AG04450 (cell line): ENCODE results near the gene EIF5A. TPM values are rescaled to one million over a fixed set of nuclear protein-coding genes. Genes with fewer than 3 reads are reported as not detected.

Experiments
- CTCF ChIA-PET: fragments of 300-600, 350-600 bp; formaldehyde crosslinking; extraction: SDS; loops from one replicate; lab custom pipeline; 2022; ENCODE audit warnings: antibody characterized with exemption, inconsistent platforms; lab: Charles Lee
- POLR2A ChIA-PET: fragments of 350-600 bp; formaldehyde crosslinking; extraction: SDS; loops from one replicate; lab custom pipeline; 2021; ENCODE audit warnings: antibody characterized with exemption, inconsistent platforms; lab: Yijun Ruan, JAX
- DNase-seq: peaks from one replicate; pipeline ENCODE4 v3.0.0-alpha.2; 2011; ENCODE audit warnings: low read depth, low spot score
- H3K27ac ChIP-seq: one replicate; pipeline ENCODE4 v1.5.1; 2012; ENCODE audit warnings: low read depth, low read length, control low read depth
- H3K27me3 ChIP-seq: one replicate; pipeline ENCODE4 v1.6.0; 2012; ENCODE audit warnings: low read length; ENCODE audit not compliant: control insufficient read depth, insufficient read depth
- H3K4me3 ChIP-seq: 2 replicates; pipeline ENCODE4 v1.5.1; 2011; ENCODE audit warnings: mild to moderate bottlenecking, low read depth, low read length, control low read depth
- H3K9me3 ChIP-seq: 2 replicates; pipeline ENCODE4 v1.5.1; 2012; ENCODE audit warnings: low read length; ENCODE audit not compliant: control insufficient read depth, insufficient read depth
- CTCF ChIP-seq: IDR thresholded peaks from 2 replicates; pipeline ENCODE4 v1.5.1; 2011; ENCODE audit warnings: low read depth, low read length, control low read depth, inconsistent platforms
- polyA plus RNA-seq: library from polyadenylated mRNA; depleted of rRNA; stranded (reverse); fragments of >200 nt; gene quantifications from 2 replicates; pipeline ENCODE4 v1.2.3, GENCODE V29; 2011

EIF5A gene
- polyA plus RNA-seq, 1 experiment: 466 TPM

DNA sequence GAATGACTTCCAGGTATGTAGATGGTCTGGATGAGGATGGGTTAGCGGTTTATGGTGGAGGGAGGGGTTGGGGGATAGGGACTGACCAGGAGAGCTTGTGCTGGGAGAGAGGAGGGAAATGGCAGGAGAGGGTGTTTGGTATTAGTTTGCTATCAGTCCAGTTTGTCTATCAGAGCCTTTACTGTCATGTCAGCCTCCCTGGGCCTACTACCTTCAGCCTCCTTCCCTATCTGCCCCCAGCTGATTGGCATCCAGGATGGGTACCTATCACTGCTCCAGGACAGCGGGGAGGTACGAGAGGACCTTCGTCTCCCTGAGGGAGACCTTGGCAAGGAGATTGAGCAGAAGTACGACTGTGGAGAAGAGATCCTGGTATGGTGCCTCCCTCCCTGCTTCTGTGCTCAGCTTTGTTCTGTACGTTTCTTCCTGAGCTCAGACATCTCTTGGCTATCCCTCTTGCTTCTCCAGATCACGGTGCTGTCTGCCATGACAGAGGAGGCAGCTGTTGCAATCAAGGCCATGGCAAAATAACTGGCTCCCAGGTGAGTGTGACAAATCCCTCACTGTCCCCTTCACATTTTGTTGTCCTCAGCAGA lies 3.8 kb downstream of the EIF5A start:
- Histone ChIP-seq H3K9me3 (peaks cover 6% of the 10 kb centered on the region; the same call in 1 of the 2 replicates), H3K27ac (no peak overlapping the region), H3K27me3 (no peaks in the 10 kb centered on the region), H3K4me3 (no peak overlapping the region)
- DNase-seq: no peak
- POLR2A ChIA-PET: interaction anchor here (0.6 kb wide), 1 partner anchor 50 kb away, joined by 4 read pairs; no protein-coding TSS in a partner anchor
- no peak for TF ChIP-seq CTCF
- CTCF ChIA-PET: interaction anchor here (1.6 kb wide), 1 partner anchor 14 kb away, joined by 4 read pairs; no protein-coding TSS in a partner anchor

DNA sequence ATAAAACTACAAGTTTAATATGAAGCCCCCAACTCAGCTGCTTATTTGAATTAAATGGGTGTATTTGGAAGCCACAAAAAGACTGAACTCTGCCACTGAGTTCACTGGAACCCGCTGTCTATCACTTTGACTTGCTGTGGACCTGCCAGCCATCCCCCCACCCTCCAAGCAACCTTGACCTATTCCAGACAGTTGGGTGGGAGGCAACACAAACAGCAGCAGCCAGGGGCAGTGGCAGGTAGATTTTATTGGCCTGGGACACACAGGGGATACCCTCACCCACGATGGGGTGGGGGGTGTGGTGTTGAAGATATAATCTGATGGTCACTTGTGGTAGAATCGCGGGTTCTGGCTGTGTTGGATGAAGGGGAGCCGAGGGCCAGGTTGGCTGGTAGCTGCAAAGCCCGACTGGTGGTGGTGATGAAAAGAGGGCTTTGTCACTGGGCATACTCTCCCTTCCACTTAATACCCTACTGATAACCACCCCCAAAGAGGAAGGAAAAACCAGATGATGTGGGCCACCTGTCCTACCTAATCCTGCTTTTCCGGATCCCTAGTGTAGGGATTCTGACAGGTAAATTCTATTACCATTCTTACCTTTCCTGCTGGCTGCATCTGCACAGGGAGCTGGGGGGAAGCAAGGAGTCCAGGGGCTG lies 5.1 kb downstream of the EIF5A start:
- no peak for DNase-seq
- Histone ChIP-seq H3K4me3 (no peak overlapping the region), H3K9me3 (peaks cover 6% of the 10 kb centered on the region; the same call in 1 of the 2 replicates), H3K27ac (no peak overlapping the region), H3K27me3 (no peaks in the 10 kb centered on the region)
- POLR2A ChIA-PET: interaction anchor here (1.6 to 3.6 kb wide), 2 partner anchors 17 to 31 kb away, joined by 5 to 17 read pairs; partner anchors contain the start of genes NEURL4 and SLC2A4
- CTCF ChIA-PET: interaction anchor here (0.6 to 2.1 kb wide), 4 partner anchors 11 to 248 kb away, joined by 3 to 8 read pairs (median 4); no protein-coding TSS in a partner anchor
- TF ChIP-seq CTCF: no peak

DNA sequence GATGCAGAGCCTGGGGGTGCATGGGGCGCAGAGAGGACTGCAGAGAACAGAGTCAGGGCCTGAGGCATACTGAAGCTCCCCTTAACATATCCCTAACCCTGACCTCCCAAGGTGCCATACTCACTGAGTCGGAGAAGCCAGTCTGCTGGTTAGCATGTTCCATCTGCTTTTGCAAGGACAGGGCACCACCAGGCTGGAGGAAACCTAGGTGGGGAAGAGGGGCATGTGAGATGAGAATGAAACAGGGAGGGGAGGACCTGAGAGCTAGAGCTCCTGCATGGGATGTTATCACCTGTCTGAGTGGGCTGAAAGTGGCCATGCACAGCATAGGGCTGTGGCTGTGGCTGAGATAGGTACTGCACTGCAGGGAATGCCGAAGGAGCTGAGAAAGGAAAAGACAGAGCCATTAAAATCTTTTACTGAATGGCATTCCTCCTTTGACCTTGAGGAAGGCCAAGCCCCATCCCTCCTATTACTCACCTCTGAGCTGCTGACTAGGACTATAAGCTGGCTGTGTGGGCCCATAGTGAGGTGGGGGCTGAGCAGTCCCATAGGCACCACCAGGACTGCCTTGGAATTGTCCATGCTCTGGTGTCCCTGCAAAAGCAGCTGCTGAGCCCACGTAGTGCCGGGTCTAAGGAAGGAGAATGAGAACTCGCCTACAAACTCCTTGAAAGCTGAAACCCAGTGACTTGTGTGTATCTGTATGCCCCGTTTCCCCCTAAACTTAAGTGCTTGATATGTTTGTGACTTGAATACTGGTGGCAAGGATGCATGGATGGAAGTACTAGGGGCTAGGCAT lies 5.9 kb downstream of the EIF5A start:
- no peak; the same call in 1 of the 2 replicates for TF ChIP-seq CTCF
- DNase-seq: no peak
- ChIA-PET POLR2A (interaction anchor here (1.6 to 3.6 kb wide), 2 partner anchors 16 to 32 kb away, joined by 5 to 17 read pairs; partner anchors contain the start of genes NEURL4 and SLC2A4), CTCF (interaction anchor here (0.6 to 2.1 kb wide), 4 partner anchors 10 to 247 kb away, joined by 3 to 8 read pairs (median 4); no protein-coding TSS in a partner anchor)
- peak overlapping the region; percentile 11 for H3K27ac ChIP-seq
- H3K9me3 ChIP-seq: peaks cover 5% of the 10 kb centered on the region; the same call in 1 of the 2 replicates
- no peak overlapping the region for H3K4me3 ChIP-seq
- H3K27me3 ChIP-seq: no peaks in the 10 kb centered on the region

- no peak for TF ChIP-seq CTCF
- Histone ChIP-seq H3K27ac (peak overlapping the region; percentile 65), H3K27me3 (no peaks in the 10 kb centered on the region), H3K9me3 (peaks cover 2% of the 10 kb centered on the region; the same call in 1 of the 2 replicates), H3K4me3 (peak overlapping the region; percentile 86)
- POLR2A ChIA-PET: interaction anchor here (1.6 to 3.6 kb wide), 2 partner anchors 16 to 33 kb away, joined by 5 to 17 read pairs; partner anchors contain the start of genes NEURL4 and SLC2A4
- CTCF ChIA-PET: interaction anchor here (0.8 to 2.1 kb wide), 2 partner anchors 11 to 34 kb away, joined by 3 to 8 read pairs; no protein-coding TSS in a partner anchor
- DNase-seq: no peak
Measured at GRCh38 chr17:7313890-7314718, 6.7 kb downstream of the EIF5A start.
